Activated CD8-positive, alpha-beta memory T cell treated with anti-CD3 and anti-CD28 coated beads, Interleukin-2, amount 10 ng/mL, durations not matched to agents 7 days and 5 days (primary cell): ENCODE data around the gene CDCP2. TPM values are rescaled to one million over a fixed set of nuclear protein-coding genes. Genes with fewer than 3 reads are reported as not detected.

Experiments used
- total RNA-seq, 2 experiments: library from RNA; stranded (reverse); gene quantifications; one replicate each; pipeline ENCODE4 v1.2.3, GENCODE V29; 2021

Gene CDCP2
- total RNA-seq, 2 experiments from 2014 or later, result 0.09 TPM; not detected in 1

Other genes with a start within 250 kb of the CDCP2 start
- gene IFT25, start 207.3 kb downstream of the CDCP2 start, total RNA-seq, result 10 to 100 TPM; 69.3 to 82.6 TPM
- gene LRRC42, start 206.7 kb downstream of the CDCP2 start, total RNA-seq, result 10 to 100 TPM; 20.5 to 22.3 TPM
- not detected for gene LDLRAD1, start 134.8 kb downstream of the CDCP2 start, total RNA-seq
- 100 to 1,000 TPM; 165 to 171 TPM for gene TMEM59, start 99.8 kb downstream of the CDCP2 start, total RNA-seq
- 10 to 100 TPM; 11.8 to 13.1 TPM for gene TCEANC2, start 99.4 kb downstream of the CDCP2 start, total RNA-seq
- 10 to 100 TPM; 14.5 to 17.0 TPM for gene CYB5RL, start 47.0 kb upstream of the CDCP2 start, total RNA-seq
- gene MRPL37, start 47.2 kb upstream of the CDCP2 start, total RNA-seq, result 100 to 1,000 TPM; 122 to 147 TPM